ENCODE measurements around the gene SSB. TPM values are rescaled to one million over a fixed set of nuclear protein-coding genes. Genes with fewer than 3 reads are reported as not detected.

The SSB gene
- total and polyA plus RNA-seq, 2 of the 13 experiments (the other 11 are each of a cell fraction or from before 2014, with no cell fraction given) = 109 to 208 TPM

- TF ChIP-seq, protein P1, sequence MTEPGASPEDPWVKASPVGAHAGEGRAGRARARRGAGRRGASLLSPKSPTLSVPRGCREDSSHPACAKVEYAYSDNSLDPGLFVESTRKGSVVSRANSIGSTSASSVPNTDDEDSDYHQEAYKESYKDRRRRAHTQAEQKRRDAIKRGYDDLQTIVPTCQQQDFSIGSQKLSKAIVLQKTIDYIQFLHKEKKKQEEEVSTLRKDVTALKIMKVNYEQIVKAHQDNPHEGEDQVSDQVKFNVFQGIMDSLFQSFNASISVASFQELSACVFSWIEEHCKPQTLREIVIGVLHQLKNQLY (CRISPR knock-in tag; IDR thresholded peaks at IDR 0.05) = no peak; the same call in 1 of the 2 replicates
- TF ChIP-seq FUBP1 (CRISPR knock-in tag; IDR thresholded peaks at IDR 0.05; ENCODE audit: borderline replicate concordance) = no peak
- TF ChIP-seq PBX3 (CRISPR knock-in tag; IDR thresholded peaks at IDR 0.05; ENCODE audit: borderline replicate concordance) = no peak
- TF ChIP-seq ZNF816 (CRISPR knock-in tag; IDR thresholded peaks at IDR 0.05; ENCODE audit: borderline replicate concordance) = no peak
- peak; percentile 52; the same call in 1 of the 2 replicates for TF ChIP-seq ISL2 (CRISPR knock-in tag; IDR thresholded peaks at IDR 0.05)
- 0 out of 2 replicates have a peak, but pooled peaks have one; percentile 14 for TF ChIP-seq ZNF350 (CRISPR knock-in tag; IDR thresholded peaks at IDR 0.05; ENCODE audit: borderline replicate concordance, low read depth)
- no peak for TF ChIP-seq ATF7 (IDR thresholded peaks at IDR 0.05)
- TF ChIP-seq ATF7 (CRISPR knock-in tag; IDR thresholded peaks at IDR 0.05) = no peak
- no peak for TF ChIP-seq MNT (IDR thresholded peaks at IDR 0.05)
- TF ChIP-seq ZNF205 (CRISPR knock-in tag; IDR thresholded peaks at IDR 0.05) = no peak
- TF ChIP-seq NFE2L1 (CRISPR knock-in tag; IDR thresholded peaks at IDR 0.05; ENCODE audit: borderline replicate concordance) = no peak
- no peak for TF ChIP-seq ZNF124 (CRISPR knock-in tag; IDR thresholded peaks at IDR 0.05)
- TF ChIP-seq, protein P2, sequence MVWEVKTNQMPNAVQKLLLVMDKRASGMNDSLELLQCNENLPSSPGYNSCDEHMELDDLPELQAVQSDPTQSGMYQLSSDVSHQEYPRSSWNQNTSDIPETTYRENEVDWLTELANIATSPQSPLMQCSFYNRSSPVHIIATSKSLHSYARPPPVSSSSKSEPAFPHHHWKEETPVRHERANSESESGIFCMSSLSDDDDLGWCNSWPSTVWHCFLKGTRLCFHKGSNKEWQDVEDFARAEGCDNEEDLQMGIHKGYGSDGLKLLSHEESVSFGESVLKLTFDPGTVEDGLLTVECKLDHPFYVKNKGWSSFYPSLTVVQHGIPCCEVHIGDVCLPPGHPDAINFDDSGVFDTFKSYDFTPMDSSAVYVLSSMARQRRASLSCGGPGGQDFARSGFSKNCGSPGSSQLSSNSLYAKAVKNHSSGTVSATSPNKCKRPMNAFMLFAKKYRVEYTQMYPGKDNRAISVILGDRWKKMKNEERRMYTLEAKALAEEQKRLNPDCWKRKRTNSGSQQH (CRISPR knock-in tag; IDR thresholded peaks at IDR 0.05; ENCODE audit: low read depth) = no peak
- 0 out of 2 replicates have a peak, but pooled peaks have one; percentile 60 for TF ChIP-seq PAX8 (CRISPR knock-in tag; IDR thresholded peaks at IDR 0.05; ENCODE audit: borderline replicate concordance)
- TF ChIP-seq, protein P3, sequence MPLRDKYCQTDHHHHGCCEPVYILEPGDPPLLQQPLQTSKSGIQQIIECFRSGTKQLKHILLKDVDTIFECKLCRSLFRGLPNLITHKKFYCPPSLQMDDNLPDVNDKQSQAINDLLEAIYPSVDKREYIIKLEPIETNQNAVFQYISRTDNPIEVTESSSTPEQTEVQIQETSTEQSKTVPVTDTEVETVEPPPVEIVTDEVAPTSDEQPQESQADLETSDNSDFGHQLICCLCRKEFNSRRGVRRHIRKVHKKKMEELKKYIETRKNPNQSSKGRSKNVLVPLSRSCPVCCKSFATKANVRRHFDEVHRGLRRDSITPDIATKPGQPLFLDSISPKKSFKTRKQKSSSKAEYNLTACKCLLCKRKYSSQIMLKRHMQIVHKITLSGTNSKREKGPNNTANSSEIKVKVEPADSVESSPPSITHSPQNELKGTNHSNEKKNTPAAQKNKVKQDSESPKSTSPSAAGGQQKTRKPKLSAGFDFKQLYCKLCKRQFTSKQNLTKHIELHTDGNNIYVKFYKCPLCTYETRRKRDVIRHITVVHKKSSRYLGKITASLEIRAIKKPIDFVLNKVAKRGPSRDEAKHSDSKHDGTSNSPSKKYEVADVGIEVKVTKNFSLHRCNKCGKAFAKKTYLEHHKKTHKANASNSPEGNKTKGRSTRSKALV (CRISPR knock-in tag; IDR thresholded peaks at IDR 0.05) = 0 out of 2 replicates have a peak, but pooled peaks have one; percentile 14
- TF ChIP-seq SOX13 (IDR thresholded peaks at IDR 0.05) = no peak
- 0 out of 4 replicates have a peak, but pooled peaks of 1 of the 2 experiments have one; percentile 10 for TF ChIP-seq SOX13 (CRISPR knock-in tag; conservative IDR thresholded peaks at IDR 0.05 in 1 of 2, IDR thresholded peaks at IDR 0.05 in 1 of 2)
- TF ChIP-seq ZNF446 (CRISPR knock-in tag; IDR thresholded peaks at IDR 0.05) = no peak
- TF ChIP-seq ZNF317 (CRISPR knock-in tag; IDR thresholded peaks at IDR 0.05) = no peak
- TF ChIP-seq ZNF7 (CRISPR knock-in tag; IDR thresholded peaks at IDR 0.05) = no peak
Measured at GRCh38 chr2:169827272-169828140, 28.8 kb downstream of the SSB start, which contains the start of gene UBR3 (continued).

All from HepG2 (cell line).